Vagina (tissue), 2 donors: ENCODE data around the gene PTPN9.

Experiments used
- POLR2AphosphoS5 ChIP-seq, 2 donors: sonication (generic); formaldehyde crosslinking; IDR thresholded peaks; one replicate each; pipeline ENCODE4 v1.9.0; 2017; ENCODE audit warnings: antibody characterized with exemption in 2 of 2, mild to moderate bottlenecking in 2 of 2, low read depth in 1 of 2; ENCODE audit not compliant: insufficient read depth in 1 of 2
- TF ChIP-seq, protein P1 (sequence below), 3 experiments: fragments of 450-650 bp in 2 of 3; fragments of 200-600 bp in 1 of 3; sonication (generic) in 1 of 3; IDR thresholded peaks; one replicate each; pipeline ENCODE4 v1.5.1; 2017 to 2019; ENCODE audit warnings: antibody characterized with exemption in 3 of 3, mild to moderate bottlenecking in 2 of 3, moderate library complexity in 2 of 3

DNA sequence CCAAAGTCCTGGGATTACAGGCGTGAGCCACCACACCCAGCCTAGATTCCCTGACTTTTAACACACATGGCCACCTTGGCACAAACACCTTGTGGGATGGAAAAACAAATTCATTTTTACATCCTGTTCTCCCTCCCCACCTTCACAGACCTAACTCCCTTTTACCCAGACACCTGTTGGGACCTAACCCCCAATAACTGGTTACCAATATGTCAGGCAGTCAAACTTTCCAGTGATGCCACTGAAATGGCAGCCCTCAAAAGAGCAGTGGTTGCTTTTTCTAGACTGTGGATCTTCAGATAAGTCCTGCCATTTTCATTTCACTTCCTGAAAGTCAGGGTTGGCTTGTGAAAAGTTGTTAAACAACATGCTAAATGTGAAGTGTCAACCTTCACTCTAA, 162.5 kb downstream of the PTPN9 start:
- TF ChIP-seq POLR2AphosphoS5 (IDR thresholded peaks at IDR 0.05; ENCODE audit: insufficient read depth in 1 of 2, low read depth in 1 of 2): no peak
- TF ChIP-seq, protein P1, sequence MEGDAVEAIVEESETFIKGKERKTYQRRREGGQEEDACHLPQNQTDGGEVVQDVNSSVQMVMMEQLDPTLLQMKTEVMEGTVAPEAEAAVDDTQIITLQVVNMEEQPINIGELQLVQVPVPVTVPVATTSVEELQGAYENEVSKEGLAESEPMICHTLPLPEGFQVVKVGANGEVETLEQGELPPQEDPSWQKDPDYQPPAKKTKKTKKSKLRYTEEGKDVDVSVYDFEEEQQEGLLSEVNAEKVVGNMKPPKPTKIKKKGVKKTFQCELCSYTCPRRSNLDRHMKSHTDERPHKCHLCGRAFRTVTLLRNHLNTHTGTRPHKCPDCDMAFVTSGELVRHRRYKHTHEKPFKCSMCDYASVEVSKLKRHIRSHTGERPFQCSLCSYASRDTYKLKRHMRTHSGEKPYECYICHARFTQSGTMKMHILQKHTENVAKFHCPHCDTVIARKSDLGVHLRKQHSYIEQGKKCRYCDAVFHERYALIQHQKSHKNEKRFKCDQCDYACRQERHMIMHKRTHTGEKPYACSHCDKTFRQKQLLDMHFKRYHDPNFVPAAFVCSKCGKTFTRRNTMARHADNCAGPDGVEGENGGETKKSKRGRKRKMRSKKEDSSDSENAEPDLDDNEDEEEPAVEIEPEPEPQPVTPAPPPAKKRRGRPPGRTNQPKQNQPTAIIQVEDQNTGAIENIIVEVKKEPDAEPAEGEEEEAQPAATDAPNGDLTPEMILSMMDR (IDR thresholded peaks at IDR 0.05): no peak
